PC-3 (cell line): ENCODE data around the gene MAPK8.

ENCODE experiments used
- EZH2 ChIP-seq: fragments of 300-600 bp; sonication (generic); IDR thresholded peaks from one replicate; pipeline ENCODE4 v1.6.1; 2017; ENCODE audit warnings: antibody characterized with exemption, mild to moderate bottlenecking, low read length; ENCODE audit not compliant: unreplicated experiment
- TF ChIP-seq, protein P1 (sequence below): fragments of 300-600 bp; sonication (generic); conservative IDR thresholded peaks from 2 replicates; pipeline ENCODE4 v1.5.1; 2017; ENCODE audit warnings: antibody characterized with exemption, low read depth, mild to moderate bottlenecking, low read length

- TF ChIP-seq, protein P1, sequence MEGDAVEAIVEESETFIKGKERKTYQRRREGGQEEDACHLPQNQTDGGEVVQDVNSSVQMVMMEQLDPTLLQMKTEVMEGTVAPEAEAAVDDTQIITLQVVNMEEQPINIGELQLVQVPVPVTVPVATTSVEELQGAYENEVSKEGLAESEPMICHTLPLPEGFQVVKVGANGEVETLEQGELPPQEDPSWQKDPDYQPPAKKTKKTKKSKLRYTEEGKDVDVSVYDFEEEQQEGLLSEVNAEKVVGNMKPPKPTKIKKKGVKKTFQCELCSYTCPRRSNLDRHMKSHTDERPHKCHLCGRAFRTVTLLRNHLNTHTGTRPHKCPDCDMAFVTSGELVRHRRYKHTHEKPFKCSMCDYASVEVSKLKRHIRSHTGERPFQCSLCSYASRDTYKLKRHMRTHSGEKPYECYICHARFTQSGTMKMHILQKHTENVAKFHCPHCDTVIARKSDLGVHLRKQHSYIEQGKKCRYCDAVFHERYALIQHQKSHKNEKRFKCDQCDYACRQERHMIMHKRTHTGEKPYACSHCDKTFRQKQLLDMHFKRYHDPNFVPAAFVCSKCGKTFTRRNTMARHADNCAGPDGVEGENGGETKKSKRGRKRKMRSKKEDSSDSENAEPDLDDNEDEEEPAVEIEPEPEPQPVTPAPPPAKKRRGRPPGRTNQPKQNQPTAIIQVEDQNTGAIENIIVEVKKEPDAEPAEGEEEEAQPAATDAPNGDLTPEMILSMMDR, result no peak
- TF ChIP-seq EZH2, result no peak
Measured at GRCh38 chr10:48378675-48379074, 72.2 kb downstream of the MAPK8 start.
